ENCODE data around the gene TAGLN. TPM values are rescaled to one million over a fixed set of nuclear protein-coding genes. Genes with fewer than 3 reads are reported as not detected.
A peak's percentile ranks its signal among the peaks of the same experiment; 100 is the strongest.

TAGLN gene
- total and polyA plus RNA-seq, 3 donors from 2014 or later, result 167 to 800 (median 187) TPM

DNA sequence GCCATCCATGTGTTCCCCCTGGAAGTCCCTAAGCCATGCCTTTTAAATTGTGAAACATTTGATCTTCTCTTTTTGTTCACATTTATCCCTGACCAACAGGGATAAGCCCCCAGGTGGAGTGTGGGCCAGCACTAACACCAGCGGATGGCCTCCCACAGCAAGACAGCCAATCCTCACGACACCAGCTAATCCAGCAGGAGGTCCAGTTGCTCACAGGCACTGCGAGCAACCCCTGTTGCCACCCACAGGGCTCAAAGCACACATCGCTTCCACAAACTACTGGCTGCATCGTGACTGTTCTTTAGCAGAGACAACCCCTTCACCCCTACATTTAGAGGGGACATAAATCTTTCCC is 30.7 kb downstream of the TAGLN start:
- H3K9me3 ChIP-seq, result no peaks in the 10 kb centered on the region
- intact Hi-C loops (cut with DNase I; ENCODE audit: low total_unique reads), result no loop called here
- peaks cover 18% of the 10 kb centered on the region for H3K4me1 ChIP-seq
- TF ChIP-seq, protein P1, sequence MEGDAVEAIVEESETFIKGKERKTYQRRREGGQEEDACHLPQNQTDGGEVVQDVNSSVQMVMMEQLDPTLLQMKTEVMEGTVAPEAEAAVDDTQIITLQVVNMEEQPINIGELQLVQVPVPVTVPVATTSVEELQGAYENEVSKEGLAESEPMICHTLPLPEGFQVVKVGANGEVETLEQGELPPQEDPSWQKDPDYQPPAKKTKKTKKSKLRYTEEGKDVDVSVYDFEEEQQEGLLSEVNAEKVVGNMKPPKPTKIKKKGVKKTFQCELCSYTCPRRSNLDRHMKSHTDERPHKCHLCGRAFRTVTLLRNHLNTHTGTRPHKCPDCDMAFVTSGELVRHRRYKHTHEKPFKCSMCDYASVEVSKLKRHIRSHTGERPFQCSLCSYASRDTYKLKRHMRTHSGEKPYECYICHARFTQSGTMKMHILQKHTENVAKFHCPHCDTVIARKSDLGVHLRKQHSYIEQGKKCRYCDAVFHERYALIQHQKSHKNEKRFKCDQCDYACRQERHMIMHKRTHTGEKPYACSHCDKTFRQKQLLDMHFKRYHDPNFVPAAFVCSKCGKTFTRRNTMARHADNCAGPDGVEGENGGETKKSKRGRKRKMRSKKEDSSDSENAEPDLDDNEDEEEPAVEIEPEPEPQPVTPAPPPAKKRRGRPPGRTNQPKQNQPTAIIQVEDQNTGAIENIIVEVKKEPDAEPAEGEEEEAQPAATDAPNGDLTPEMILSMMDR (IDR thresholded peaks at IDR 0.05), result no peak
- no peak for TF ChIP-seq POLR2A (IDR thresholded peaks at IDR 0.05)
- 80 to 84% methylated on average over 5 of the region's 5 CpGs for WGBS, 2 donors
- no peak overlapping the region for H3K27ac ChIP-seq
- DNase-seq, result no peak
- H3K4me3 ChIP-seq, result no peak overlapping the region
- no peaks in the 10 kb centered on the region for H3K36me3 ChIP-seq (ENCODE audit: low read depth, missing control alignments)
- H3K27me3 ChIP-seq, result no peaks in the 10 kb centered on the region

GRCh38 chr11:117230286-117230961 is 31.3 kb downstream of the TAGLN start:
- Histone ChIP-seq H3K27ac (no peak overlapping the region), H3K4me1 (peaks cover 18% of the 10 kb centered on the region), H3K9me3 (no peaks in the 10 kb centered on the region), H3K27me3 (no peaks in the 10 kb centered on the region), H3K36me3 (ENCODE audit: low read depth, missing control alignments) (no peaks in the 10 kb centered on the region), H3K4me3 (no peak overlapping the region)
- no peak for DNase-seq
- intact Hi-C loops (cut with DNase I; ENCODE audit: low total_unique reads), result no loop called here
- TF ChIP-seq POLR2A (IDR thresholded peaks at IDR 0.05), result no peak
- TF ChIP-seq, protein P1 (IDR thresholded peaks at IDR 0.05), result no peak
- 74 to 77% methylated on average over 12 of the region's 12 CpGs for WGBS, 2 donors

GRCh38 chr11:117230999-117231841 is 32.0 kb downstream of the TAGLN start:
- no peak for DNase-seq
- Histone ChIP-seq H3K4me3 (peak overlapping the region; percentile 92), H3K9me3 (no peaks in the 10 kb centered on the region), H3K36me3 (ENCODE audit: low read depth, missing control alignments) (no peaks in the 10 kb centered on the region), H3K4me1 (peaks cover 18% of the 10 kb centered on the region), H3K27ac (peak overlapping the region in 1 of 2 donors; percentile 94), H3K27me3 (no peaks in the 10 kb centered on the region)
- TF ChIP-seq, protein P1 (IDR thresholded peaks at IDR 0.05), result no peak
- no peak for TF ChIP-seq POLR2A (IDR thresholded peaks at IDR 0.05)
- intact Hi-C loops (cut with DNase I; ENCODE audit: low total_unique reads), result no loop called here
- WGBS, 2 donors, result 4 to 6% methylated on average over 14 of the region's 14 CpGs

DNA sequence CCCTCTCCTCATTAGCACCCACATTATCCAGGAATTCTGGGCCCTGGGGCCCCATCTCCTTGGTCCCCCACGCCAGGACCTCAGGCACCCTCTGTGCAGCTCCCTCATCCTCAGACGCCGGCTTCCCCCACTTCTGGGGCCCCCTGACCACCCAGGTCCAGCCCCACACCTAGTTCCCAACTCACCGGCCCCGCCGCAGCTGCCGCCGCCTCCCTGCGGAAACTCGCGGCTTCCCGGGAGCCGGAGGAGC is 32.6 kb downstream of the TAGLN start, which contains the start of gene PCSK7:
Gene PCSK7 (minus strand): TSS at position 232 of the 250 bp plus-strand sequence. CDS start 2,229 bp downstream, outside the sequence.
- TF ChIP-seq, protein P1 (IDR thresholded peaks at IDR 0.05), result no peak
- no peak for TF ChIP-seq POLR2A (IDR thresholded peaks at IDR 0.05)
- WGBS, 2 donors, result 0% methylated on average over 13 of the region's 13 CpGs
- intact Hi-C loops (cut with DNase I; ENCODE audit: low total_unique reads), result no loop called here
- Histone ChIP-seq H3K9me3 (no peaks in the 10 kb centered on the region), H3K4me1 (peaks cover 18% of the 10 kb centered on the region), H3K4me3 (peak within 1 kb of the TSS; percentile 92), H3K27me3 (no peaks in the 10 kb centered on the region), H3K36me3 (ENCODE audit: low read depth, missing control alignments) (no peaks in the 10 kb centered on the region), H3K27ac (peak within 1 kb of the TSS; percentile 84 to 94)
- DNase-seq, result no peak

Data from testis (tissue), 3 donors.